Fibroblast of villous mesenchyme (primary cell): ENCODE measurements around the gene ATP6V1F. TPM values are rescaled to one million over a fixed set of nuclear protein-coding genes. Genes with fewer than 3 reads are reported as not detected.

ENCODE experiments used
- DNase-seq: peaks from one replicate; pipeline ENCODE4 v3.0.0-alpha.2; 2010; ENCODE audit warnings: low read depth
- H3K4me3 ChIP-seq: 2 replicates; pipeline ENCODE4 v1.5.1; 2011; ENCODE audit warnings: low read depth, mild to moderate bottlenecking, low read length
- total RNA-seq: library from RNA; depleted of rRNA; stranded (reverse); fragments of >200 nt; gene quantifications from 2 replicates; pipeline ENCODE4 v1.2.3, GENCODE V29; 2012
- TF ChIP-seq, protein P1 (sequence below): IDR thresholded peaks from 2 replicates; pipeline ENCODE4 v1.5.1; 2012; ENCODE audit warnings: low read depth, mild to moderate bottlenecking, low read length; ENCODE audit not compliant: insufficient read depth

The ATP6V1F gene
- total RNA-seq, 1 donor, result 82.5 TPM

GRCh38 chr7:128835790-128836641 lies 26.6 kb upstream of the ATP6V1F start:
- DNase-seq, result no peak
- no peak overlapping the region for H3K4me3 ChIP-seq
- TF ChIP-seq, protein P1, sequence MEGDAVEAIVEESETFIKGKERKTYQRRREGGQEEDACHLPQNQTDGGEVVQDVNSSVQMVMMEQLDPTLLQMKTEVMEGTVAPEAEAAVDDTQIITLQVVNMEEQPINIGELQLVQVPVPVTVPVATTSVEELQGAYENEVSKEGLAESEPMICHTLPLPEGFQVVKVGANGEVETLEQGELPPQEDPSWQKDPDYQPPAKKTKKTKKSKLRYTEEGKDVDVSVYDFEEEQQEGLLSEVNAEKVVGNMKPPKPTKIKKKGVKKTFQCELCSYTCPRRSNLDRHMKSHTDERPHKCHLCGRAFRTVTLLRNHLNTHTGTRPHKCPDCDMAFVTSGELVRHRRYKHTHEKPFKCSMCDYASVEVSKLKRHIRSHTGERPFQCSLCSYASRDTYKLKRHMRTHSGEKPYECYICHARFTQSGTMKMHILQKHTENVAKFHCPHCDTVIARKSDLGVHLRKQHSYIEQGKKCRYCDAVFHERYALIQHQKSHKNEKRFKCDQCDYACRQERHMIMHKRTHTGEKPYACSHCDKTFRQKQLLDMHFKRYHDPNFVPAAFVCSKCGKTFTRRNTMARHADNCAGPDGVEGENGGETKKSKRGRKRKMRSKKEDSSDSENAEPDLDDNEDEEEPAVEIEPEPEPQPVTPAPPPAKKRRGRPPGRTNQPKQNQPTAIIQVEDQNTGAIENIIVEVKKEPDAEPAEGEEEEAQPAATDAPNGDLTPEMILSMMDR, result no peak

- TF ChIP-seq, protein P1, result no peak
- no peak for DNase-seq
- H3K4me3 ChIP-seq, result no peak overlapping the region
Measured at GRCh38 chr7:128836729-128837348, 25.8 kb upstream of the ATP6V1F start.

DNA sequence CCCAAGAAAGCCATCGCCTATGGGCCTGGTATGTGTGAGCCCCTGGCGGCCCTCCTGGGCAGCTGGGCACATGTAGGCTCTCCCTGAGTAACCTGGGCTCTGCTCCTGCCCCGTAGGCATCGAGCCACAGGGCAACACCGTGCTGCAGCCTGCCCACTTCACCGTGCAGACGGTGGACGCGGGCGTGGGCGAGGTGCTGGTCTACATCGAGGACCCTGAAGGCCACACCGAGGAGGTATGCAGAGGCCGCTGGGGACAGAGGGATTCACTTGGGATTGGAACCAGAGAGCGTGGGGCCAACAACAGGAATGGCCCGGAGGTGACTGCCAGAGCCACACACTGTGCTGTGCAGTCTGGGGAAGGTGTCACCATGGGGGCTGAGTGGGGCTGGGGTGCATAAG lies 25.1 kb upstream of the ATP6V1F start:
- TF ChIP-seq, protein P1, result no peak
- DNase-seq, result no peak
- H3K4me3 ChIP-seq, result no peak overlapping the region

DNA sequence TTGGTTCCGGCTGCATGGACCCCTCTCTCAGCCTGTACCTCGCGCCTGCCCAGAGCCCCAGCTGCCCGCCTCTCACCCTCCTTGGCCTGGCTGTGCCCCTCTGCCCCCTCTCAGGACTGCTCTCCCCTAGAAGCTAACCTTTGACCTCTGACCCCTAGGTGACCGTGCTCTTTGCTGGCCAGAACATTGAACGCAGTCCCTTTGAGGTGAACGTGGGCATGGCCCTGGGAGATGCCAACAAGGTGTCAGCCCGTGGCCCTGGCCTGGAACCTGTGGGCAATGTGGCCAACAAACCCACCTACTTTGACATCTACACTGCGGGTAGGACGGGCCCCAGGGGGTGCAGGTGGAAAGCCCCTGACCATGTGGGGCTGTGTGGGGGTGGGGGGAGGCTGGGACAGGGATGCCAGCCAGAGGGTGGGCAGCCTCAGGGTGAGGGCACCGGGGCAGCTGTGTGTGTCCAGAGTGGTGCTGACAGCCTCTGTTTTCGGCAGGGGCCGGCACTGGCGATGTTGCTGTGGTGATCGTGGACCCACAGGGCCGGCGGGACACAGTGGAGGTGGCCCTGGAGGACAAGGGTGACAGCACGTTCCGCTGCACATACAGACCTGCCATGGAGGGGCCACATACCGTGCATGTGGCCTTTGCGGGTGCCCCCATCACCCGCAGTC lies 24.4 kb upstream of the ATP6V1F start:
- TF ChIP-seq, protein P1, result no peak
- DNase-seq, result no peak
- no peak overlapping the region for H3K4me3 ChIP-seq

DNA sequence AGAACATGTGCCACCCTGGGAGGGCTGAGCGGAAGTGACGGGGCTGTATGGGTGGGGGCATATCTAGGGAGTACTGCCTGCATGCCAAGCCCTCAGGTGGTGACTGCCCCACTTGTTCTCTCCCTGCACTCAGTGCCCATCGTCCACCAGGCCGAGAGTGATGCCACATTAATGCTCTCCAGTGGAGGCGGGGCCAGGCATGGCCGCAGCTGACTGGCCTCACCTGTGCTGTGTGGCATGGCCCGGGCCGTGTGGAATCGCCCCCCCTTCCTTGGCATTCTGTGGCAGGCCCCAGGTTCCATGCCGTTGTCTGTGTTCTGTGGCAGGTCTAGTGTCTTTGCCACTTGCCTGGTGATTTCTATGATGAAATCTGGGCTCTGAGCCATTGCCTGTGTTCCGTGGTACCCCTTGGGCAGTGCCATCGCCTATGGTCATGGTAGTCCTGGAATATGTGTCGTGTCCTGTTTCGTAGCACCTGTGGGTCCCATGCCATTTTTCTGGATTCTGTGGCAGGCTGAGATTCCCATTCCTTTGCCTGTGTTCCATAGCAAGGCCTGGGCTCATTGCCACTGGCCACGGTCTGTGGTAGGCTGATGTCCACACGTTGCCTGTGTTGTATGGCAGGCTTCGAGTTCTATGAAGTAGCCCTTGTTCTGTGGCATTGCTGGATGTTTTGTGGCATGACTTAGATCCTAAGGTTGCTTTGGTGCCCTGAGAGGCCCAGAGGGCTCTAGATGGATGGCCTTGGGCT lies 23.5 kb upstream of the ATP6V1F start:
- no peak overlapping the region for H3K4me3 ChIP-seq
- no peak for DNase-seq
- TF ChIP-seq, protein P1, result no peak

GRCh38 chr7:128839751-128840177 lies 22.9 kb upstream of the ATP6V1F start:
- no peak for DNase-seq
- H3K4me3 ChIP-seq, result no peak overlapping the region
- TF ChIP-seq, protein P1, result no peak
